HG02981 (cell line): ENCODE results near the gene ARL5B.

Experiments used
- ATAC-seq: cut with Tn5 transposase; IDR thresholded peaks from one replicate; pipeline ENCODE4 v1.9.1; 2021; ENCODE audit warnings: mild to moderate bottlenecking, moderate library complexity; ENCODE audit not compliant: unreplicated experiment

ARL5B gene

GRCh38 chr10:18699849-18700840 lies 40.9 kb downstream of the ARL5B start:
- ATAC-seq = no peak

GRCh38 chr10:18703521-18703920 lies 44.3 kb downstream of the ARL5B start:
- no peak for ATAC-seq

- no peak for ATAC-seq
These were observed 51.0 kb downstream of the ARL5B start for GRCh38 chr10:18710201-18710653.

- no peak for ATAC-seq
These were observed 53.8 kb downstream of the ARL5B start for GRCh38 chr10:18713077-18713476.

GRCh38 chr10:18718991-18719390 lies 59.8 kb downstream of the ARL5B start:
- no peak for ATAC-seq

- ATAC-seq = no peak
These were observed 60.6 kb downstream of the ARL5B start for GRCh38 chr10:18719811-18720210.

- ATAC-seq = no peak
These were observed 61.8 kb downstream of the ARL5B start for GRCh38 chr10:18721067-18721466.

GRCh38 chr10:18723801-18724200 lies 64.6 kb downstream of the ARL5B start:
- no peak for ATAC-seq
